Measurements from ENCODE around the gene BCDIN3D.
"Not testable (repeated sequence)": the region's sequence is repeated elsewhere in the genome, so short reads cannot be mapped to it uniquely, and the experiment has no call there.

Gene BCDIN3D

GRCh38 chr12:49842519-49843352 is at the start of gene BCDIN3D:
Gene BCDIN3D, minus strand, starts transcription at chr12:49843106. Its CDS starts 19 bp downstream, at chr12:49843087.
- peak; percentile 86 for DNase-seq

DNA sequence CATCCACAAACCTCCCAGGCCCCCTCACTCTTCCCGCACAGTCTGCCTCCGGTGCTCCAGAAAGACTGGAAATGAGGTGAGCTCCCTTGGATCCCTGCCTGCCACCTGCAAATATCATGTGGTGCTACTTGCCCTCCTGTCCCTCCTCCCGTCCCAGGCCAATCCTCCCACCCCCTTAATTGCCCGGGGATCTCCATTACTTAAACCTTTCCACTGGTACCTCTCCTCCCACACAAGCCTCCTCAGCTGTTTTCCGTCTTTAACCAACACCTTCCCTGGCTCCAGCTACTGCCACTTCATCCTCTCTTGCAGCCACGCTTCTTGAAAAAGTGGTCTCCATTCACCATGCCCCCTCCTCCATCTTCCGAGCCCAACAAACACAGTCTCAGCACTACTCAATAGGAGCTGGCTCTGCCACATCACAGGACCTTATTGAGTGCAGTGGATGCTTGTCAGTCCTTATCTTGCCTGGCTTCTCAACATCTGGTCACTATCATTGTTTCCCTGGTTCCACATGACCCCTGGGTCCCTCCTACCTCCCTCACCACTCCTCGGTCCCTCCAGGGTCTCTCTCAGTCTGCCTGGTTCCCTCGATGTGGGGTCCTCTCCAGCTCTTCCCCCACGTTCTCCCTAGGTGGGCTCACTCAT is 49.3 kb upstream of the BCDIN3D start:
- DNase-seq: no peak

- DNase-seq: no peak
Observed at GRCh38 chr12:49891476-49891875, 48.6 kb upstream of the BCDIN3D start.

DNA sequence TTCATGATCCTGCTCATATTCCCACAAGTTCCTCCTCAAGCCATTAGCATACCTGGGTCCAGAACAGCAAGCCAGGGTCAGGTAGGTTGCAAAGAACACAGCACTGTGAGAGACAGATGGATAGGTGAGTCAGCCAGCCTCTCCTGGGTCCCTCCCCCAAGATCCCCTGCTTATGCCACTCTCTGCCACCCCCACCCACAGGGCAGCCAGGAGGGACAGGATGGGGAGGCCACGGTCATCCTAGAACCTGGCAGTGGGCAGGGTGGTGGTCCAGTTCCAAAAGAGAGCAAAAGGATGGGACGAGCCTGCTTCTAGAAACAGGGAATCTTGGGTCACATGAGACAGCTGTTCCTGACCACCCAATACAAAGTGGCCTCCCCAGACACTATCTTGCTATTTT is 48.1 kb upstream of the BCDIN3D start:
- no peak for DNase-seq

- DNase-seq: no peak
Observed at GRCh38 chr12:49890096-49890461, 47.2 kb upstream of the BCDIN3D start.

GRCh38 chr12:49889361-49890095 is 46.6 kb upstream of the BCDIN3D start:
- no peak for DNase-seq

DNA sequence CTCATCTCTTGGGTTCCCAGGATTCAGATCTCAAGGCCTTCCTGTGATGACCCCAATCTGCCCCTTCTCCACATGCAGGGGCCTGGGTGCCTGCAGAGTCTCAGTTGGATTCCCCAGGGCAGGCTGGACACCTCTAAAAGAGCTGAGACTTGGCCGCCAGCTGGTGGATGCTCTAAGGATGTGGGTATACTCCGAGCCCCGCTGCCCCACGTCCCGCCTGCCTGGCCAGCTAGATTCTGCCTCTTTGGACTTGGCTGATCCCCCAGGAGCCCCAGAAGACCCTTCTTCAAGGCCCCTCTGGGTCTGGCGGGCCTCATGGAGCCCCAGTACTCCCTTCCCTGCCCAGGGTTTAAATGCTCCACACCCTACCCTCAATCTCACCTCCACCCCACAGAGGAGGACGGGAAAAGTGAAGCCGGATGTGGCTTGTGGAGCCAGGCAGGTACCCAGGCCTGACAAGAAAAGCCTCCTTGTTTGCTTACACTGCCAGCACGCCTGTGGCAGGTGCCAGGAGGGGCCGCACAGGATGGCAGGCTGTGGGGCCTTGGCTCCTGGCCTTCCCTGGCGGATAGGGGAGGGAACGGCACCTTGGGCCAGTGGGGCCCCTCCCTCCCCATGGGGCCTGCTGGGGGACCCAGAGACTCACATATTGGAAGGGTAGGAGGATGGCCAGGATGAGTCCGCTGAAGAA is 45.7 kb upstream of the BCDIN3D start:
- peak; percentile 28 for DNase-seq

GRCh38 chr12:49887536-49888401 is 44.9 kb upstream of the BCDIN3D start:
- no peak for DNase-seq

DNA sequence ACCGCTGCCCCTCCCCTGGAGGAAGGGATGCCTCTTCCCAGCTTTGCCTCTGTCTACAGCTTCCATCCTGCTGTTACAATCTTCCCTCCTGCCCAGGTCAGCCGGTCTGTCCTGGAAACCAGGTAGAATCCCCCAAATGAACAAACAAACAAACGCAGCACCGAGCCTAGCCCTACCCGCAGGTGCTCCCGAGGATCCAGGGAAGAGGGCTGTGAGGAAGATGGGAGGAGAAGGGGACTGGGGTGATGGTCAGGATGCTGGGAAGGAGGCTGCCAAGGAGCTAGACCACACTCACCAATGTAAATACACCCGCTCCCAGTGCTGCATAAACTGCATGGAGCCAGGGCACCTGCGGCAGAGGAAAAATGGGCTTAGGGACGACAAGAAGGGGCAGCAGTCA is 44.2 kb upstream of the BCDIN3D start:
- no peak for DNase-seq

DNA sequence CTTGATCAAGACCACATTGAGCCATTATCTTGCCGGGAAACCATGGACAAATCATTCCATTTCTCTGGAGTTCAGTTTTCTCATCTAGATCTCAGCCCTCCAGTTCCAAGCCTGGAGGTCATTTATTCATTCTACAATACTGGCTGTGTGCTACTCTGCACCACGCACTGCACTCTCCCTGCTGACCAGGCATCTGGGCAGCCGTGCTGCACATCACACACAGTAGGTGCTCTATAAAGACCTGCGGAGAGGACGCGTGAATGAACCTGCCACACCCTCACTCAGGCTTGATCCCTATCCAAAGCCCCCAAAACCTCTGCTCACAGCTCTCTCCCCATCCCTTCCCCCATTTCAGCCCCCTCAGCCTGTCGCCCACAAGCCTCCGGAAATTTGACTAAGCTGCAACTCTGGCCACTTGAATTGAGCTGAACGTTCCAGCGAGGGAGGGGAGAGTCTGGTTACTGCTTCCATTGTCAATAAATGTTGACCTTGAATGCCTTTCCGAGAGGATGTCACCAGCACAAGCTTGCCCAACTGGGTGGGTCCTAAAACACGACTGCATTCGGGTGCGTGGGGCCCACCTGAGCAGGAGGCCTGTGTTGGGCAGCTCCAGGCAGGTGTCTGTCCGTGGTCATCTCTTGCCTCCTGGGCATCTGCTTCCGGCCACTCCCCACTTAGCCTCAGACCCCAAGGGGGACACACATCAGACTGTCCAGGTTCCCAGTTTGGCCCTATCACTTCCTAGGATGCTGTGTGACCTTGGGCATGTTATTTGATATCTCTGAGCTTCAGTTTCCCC is 43.0 kb upstream of the BCDIN3D start:
- no peak for DNase-seq

GRCh38 chr12:49885118-49885517 is 42.2 kb upstream of the BCDIN3D start:
- DNase-seq: no peak

DNA sequence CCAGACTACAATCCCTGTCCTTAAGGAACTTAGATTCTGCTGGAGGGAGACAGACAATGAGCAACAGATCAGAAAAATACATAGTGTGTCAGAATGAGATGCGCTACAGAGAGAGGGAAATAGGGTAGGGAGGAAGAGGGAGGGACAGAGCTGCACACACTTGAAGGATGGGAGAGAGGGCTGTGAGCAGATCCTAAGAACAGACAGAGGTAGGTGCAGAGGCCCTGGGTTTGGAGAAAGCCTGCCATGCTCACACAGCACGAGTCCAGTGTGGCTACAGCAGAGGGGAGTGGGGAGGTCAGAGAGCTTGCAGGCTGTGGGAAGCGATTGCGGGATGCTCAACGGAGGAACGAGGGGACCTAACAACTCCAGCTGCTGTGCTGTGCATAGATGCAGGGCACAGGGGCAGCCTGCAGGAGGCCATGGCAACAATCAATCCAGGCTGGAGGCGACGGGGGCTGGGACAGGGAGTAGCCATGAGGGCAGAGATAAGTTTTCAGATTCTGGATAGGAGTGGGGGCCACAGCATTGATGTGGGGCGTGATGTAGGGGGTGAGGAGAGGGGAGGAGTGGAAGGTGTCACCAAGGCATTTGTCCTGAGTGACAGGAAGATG is 40.1 kb upstream of the BCDIN3D start:
- DNase-seq: no peak

DNA sequence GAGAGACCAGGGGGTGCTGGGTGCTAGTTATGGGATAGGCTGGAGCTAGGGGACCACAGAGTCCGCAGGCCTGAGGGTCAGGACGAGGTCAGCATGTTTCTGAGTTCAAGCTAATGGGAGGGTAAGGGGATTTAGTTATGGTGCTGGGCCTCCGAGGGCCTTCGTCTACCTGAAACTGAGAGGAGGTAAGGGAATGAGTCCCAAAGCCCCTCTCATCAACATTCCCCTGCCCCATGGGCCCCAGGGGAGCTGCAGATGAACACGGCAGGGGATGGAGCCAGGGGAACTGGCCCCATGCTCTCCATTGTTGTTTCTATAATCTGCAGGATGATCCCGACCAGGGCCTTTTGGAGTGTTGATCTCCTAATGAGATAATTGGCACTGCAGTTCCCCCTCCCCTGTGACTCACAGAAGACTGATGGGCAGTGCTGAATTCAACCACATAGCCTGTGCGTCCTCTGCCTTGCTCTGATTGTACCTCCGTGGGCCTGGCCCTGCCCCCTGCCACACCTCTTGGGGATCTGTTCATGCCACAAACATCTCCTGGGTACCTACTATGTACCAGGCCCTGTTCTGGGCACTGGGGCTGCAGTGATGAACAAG is 39.4 kb upstream of the BCDIN3D start:
- no peak for DNase-seq

DNA sequence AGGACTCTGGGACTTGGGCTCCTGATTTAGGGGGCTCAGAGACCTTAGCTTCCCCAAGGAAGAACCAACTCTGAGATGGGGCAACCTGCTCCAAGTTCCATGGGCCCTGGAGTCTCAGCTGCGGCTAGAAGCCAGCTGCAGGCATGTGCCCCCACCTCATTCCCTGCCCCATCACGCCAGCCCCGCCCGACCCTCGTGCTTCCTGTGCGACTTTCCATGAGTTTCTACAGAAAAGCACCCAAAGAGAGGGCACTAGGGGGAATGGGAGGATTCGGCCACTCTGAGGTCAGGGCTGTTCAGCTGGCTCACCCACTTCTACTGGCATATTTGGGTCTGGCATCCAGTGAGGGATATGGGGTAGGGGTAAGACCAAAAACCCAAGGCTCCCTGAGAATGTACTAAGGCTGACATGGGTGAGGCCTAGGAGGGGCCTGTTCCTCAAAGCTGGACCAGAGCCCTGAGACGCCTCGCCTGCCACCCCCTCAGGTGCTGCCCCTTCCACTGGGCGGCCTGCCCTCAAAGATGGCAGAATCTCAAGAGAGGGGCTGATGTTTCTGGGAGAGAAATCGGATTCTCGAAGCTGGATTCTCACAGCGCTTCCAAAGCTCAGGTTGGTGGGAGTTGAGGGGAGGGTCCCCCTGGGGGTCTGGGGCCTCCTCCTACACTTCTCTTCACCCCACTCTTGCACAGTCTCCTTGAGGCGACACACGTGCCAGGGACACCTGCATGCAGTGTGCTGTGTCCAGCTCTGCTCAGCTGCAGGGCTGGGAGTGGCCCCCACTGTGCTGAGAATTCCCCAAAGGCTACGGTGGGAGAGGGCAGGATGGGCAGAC is 38.7 kb upstream of the BCDIN3D start:
- no peak for DNase-seq

- DNase-seq: no peak
Observed at GRCh38 chr12:49880756-49881414, 38.0 kb upstream of the BCDIN3D start.

GRCh38 chr12:49879065-49879464 is 36.2 kb upstream of the BCDIN3D start:
- not testable (repeated sequence) for DNase-seq

DNA sequence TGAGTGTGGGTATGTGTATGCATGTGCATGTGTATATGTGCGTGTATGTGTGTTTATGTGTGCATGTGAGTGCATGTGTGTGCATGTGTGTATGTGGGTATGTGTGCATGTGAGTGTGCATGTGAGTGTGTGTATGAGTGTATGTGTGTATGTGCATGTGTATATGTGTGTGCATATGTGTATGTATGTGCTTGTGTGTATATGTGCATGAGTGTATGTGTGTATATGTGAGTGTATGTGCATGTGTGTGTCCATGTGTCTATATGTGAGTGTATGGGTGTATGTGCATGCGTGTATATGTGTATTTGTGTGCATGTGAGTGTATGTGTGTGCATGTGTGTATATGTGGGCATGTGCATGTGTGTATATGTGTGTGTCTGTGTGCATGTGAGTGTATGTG is 35.1 kb upstream of the BCDIN3D start:
- no peak for DNase-seq

GRCh38 chr12:49877066-49877465 is 34.2 kb upstream of the BCDIN3D start:
- no peak for DNase-seq

- no peak for DNase-seq
Observed at GRCh38 chr12:49876070-49876469, 33.2 kb upstream of the BCDIN3D start.
